ENCODE results near the gene WDR70.
"Not testable (repeated sequence)": the region's sequence is repeated elsewhere in the genome, so short reads cannot be mapped to it uniquely, and the experiment has no call there.

WDR70 gene

GRCh38 chr5:37375091-37375490 is 4.0 kb upstream of the WDR70 start:
- DNase-seq = no peak
- peaks cover 7% of the 10 kb centered on the region for H3K36me3 ChIP-seq
- no peak for TF ChIP-seq CTCF (IDR thresholded peaks at IDR 0.05; ENCODE audit: low read depth, low read length)
- H3K27me3 ChIP-seq (ENCODE audit: insufficient read depth, low read depth, severe bottlenecking) = no peaks in the 10 kb centered on the region
- H3K27ac ChIP-seq = no peak overlapping the region
- no peaks in the 10 kb centered on the region for H3K9me3 ChIP-seq (ENCODE audit: severe bottlenecking)
- no peak overlapping the region for H3K4me3 ChIP-seq (ENCODE audit: low read depth, low read length)

- not testable (repeated sequence) for H3K27ac ChIP-seq; H3K9me3 ChIP-seq (ENCODE audit: severe bottlenecking); H3K4me3 ChIP-seq (ENCODE audit: low read depth, low read length); H3K36me3 ChIP-seq; DNase-seq; H3K27me3 ChIP-seq (ENCODE audit: insufficient read depth, low read depth, severe bottlenecking)
Observed at GRCh38 chr5:37378066-37378465, 1.1 kb upstream of the WDR70 start.

GRCh38 chr5:37391591-37391990 is 12.5 kb downstream of the WDR70 start:
- no peak overlapping the region for H3K4me3 ChIP-seq (ENCODE audit: low read depth, low read length)
- TF ChIP-seq CTCF (IDR thresholded peaks at IDR 0.05; ENCODE audit: low read depth, low read length) = no peak
- no peak for DNase-seq
- H3K9me3 ChIP-seq (ENCODE audit: severe bottlenecking) = no peaks in the 10 kb centered on the region
- H3K27me3 ChIP-seq (ENCODE audit: insufficient read depth, low read depth, severe bottlenecking) = no peaks in the 10 kb centered on the region
- H3K36me3 ChIP-seq = peaks cover 52% of the 10 kb centered on the region
- H3K27ac ChIP-seq = no peak overlapping the region

DNA sequence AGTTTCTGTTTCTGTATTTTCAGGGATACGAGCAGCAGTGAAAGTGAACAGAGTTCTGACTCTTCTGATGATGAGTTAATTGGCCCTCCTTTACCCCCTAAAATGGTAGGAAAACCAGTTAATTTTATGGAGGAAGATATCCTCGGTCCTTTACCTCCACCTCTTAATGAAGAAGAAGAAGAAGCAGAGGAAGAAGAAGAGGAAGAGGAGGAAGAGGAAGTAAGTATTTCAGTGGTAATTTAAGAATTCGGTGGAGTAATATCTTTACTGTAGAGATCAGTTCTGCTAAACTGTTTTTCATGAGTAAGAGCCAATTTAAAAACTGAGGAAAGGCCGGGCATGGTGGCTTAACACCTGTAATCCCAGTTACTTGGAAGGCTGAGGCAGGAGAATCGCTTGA is 17.2 kb downstream of the WDR70 start:
- Histone ChIP-seq H3K27me3 (ENCODE audit: insufficient read depth, low read depth, severe bottlenecking) (no peaks in the 10 kb centered on the region), H3K4me3 (ENCODE audit: low read depth, low read length) (no peak overlapping the region), H3K9me3 (ENCODE audit: severe bottlenecking) (no peaks in the 10 kb centered on the region), H3K36me3 (peaks cover 60% of the 10 kb centered on the region), H3K27ac (no peak overlapping the region)
- no peak for DNase-seq
- no peak for TF ChIP-seq CTCF (IDR thresholded peaks at IDR 0.05; ENCODE audit: low read depth, low read length)

DNA sequence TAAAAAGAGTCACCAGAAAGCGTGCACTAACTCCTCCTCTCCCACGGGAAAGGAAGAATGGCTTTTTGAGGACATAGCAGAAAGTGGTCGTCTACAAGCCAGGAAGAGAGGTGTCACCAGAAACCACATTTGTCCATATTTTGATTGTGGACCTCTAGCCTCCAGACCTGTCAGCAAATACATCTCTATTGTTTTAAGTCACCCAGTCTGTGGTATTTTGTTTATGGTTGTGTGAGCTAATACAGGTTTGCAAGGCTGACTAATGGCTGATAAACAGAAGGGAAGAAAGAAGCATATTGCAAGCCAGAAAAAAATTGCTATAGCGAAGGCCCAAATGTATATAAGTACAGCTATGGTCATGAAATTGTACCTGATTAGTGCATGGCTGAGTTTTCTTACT is 21.4 kb downstream of the WDR70 start:
- no peaks in the 10 kb centered on the region for H3K27me3 ChIP-seq (ENCODE audit: insufficient read depth, low read depth, severe bottlenecking)
- peaks cover 24% of the 10 kb centered on the region for H3K36me3 ChIP-seq
- no peak for DNase-seq
- H3K27ac ChIP-seq = no peak overlapping the region
- no peak for TF ChIP-seq CTCF (IDR thresholded peaks at IDR 0.05; ENCODE audit: low read depth, low read length)
- H3K4me3 ChIP-seq (ENCODE audit: low read depth, low read length) = no peak overlapping the region
- no peaks in the 10 kb centered on the region for H3K9me3 ChIP-seq (ENCODE audit: severe bottlenecking)

DNA sequence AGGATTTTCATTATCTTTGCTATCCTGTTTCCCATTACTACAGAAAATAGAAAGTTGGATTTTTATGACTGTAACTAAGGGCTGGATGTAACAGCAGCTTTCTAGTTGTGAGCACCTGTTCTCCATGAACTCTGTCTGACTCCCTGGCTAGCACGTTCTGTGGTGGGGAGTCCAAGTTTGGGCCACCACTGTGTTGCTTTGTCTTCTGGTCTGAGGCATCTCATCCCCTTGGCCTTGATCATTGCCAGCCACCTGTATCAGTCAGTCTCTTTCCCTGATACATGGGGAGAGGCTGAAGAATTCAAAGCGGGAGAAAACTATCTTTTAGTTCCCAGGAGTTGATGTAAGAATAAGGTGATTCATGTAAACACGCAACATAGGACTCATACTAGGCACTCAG is 33.4 kb downstream of the WDR70 start:
- Histone ChIP-seq H3K9me3 (ENCODE audit: severe bottlenecking) (no peaks in the 10 kb centered on the region), H3K36me3 (peaks cover 1% of the 10 kb centered on the region; the same call in 1 of the 2 replicates)

DNA sequence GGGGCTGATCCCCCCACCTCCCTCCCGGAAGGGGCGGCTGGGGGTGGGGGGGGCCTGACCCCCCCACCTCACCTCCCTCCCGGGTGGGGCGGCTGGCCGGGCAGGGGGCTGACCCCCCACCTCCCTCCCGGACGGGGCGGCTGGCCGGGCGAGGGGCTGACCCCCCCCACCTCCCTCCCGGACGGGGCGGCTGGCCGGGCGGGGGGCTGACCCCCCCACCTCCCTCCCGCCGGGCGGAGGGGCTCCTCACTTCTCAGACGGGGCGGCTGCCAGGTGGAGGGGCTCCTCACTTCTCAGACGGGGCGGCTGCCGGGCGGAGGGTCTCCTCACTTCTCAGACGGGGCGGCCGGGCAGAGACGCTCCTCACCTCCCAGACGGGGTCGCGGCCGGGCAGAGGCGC is 36.3 kb downstream of the WDR70 start:
- DNase-seq; H3K27ac ChIP-seq; H3K36me3 ChIP-seq; H3K9me3 ChIP-seq (ENCODE audit: severe bottlenecking); H3K4me3 ChIP-seq (ENCODE audit: low read depth, low read length); H3K27me3 ChIP-seq (ENCODE audit: insufficient read depth, low read depth, severe bottlenecking): not testable (repeated sequence)

More for the DNA sequence above, 33.4 kb downstream of the WDR70 start:
- H3K27ac ChIP-seq = no peak overlapping the region
- TF ChIP-seq CTCF (IDR thresholded peaks at IDR 0.05; ENCODE audit: low read depth, low read length) = no peak
- H3K27me3 ChIP-seq (ENCODE audit: insufficient read depth, low read depth, severe bottlenecking) = no peaks in the 10 kb centered on the region
- H3K4me3 ChIP-seq (ENCODE audit: low read depth, low read length) = no peak overlapping the region
- no peak for DNase-seq

Measured in WERI-Rb-1 (cell line).